GM19463 (cell line): ENCODE measurements around the gene FXYD4.
A peak's percentile ranks its signal among the peaks of the same experiment; 100 is the strongest.
"Not testable (repeated sequence)": the region's sequence is repeated elsewhere in the genome, so short reads cannot be mapped to it uniquely, and the experiment has no call there.

ENCODE experiments used
- ATAC-seq: cut with Tn5 transposase; IDR thresholded peaks from one replicate; pipeline ENCODE4 v1.9.1; 2021; ENCODE audit warnings: mild to moderate bottlenecking, moderate library complexity; ENCODE audit not compliant: unreplicated experiment

FXYD4 gene

DNA sequence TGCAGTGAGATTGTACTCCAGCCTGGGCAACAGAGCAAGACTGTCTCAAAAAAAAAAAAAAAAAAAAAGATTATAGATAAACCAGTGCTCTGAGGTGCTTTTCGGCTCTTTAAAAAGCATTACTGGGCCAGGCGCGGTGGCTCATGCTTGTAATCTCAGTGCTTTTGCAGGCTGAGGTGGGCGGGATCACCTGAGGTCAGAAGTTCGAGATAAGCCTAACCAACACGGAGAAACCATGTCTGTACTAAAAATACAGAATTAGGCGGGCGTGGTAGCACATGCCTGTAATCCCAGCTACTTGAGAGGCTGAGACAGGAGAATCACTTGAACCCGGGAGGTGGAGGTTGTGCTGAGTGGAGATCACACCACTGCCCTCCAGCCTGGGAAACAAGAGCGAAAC, 44.1 kb downstream of the FXYD4 start:
- no peak for ATAC-seq

DNA sequence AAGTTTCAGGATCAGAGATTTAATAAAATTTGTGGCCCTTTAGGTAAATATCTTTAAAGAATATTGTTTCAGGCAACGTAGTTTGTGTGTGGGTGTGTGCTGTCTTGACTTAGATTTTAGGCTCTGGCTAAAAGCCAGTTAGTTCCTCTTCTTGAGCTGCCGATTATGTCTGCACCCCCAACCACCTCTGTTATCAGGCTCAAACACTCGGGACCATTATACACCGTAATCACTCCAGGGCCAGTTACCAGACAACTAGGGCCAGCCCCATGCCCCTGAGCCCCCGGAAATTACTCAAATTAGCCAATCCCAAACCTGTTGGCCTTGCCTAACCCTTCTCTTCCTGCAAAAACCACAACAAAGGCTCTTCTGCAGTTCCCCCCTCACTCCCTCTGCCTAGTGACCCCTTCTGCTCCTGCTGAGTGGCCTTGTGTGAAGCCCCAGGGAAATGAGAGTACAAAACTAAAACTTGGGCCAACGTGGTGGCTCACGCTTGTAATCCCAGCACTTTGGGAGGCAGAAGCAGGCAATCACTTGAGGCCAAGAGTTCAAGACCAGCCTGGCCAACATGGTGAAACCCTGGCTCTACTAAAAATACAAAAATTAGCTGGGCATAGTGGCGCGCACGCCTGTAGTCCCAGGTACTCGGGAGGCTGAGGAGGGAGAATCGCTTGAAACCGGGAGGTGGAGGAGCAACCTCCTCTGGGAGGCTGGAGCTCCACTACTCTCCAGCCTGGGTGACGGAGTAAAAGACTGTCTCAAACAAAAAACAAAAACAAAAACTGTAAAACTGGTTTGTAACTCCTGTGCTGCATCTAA, 46.7 kb downstream of the FXYD4 start:
- no peak for ATAC-seq

DNA sequence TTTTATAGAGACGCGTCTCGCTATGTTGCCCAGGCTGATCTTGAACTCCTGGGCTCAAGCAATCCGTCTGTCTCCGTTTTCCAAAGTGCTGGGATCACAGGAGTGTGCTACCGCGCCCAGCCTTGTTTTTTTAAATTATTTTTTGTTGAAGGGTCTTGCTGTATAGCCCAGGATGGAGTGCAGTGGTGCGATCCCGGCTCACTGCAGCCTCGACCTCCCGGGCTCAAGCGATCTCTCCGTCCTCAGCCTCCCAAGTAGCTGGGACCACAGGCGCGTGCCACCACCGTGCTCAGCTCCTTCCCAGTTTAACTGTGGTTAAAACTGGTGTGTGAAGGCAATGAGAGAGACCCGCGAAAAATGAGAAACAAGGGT, 48.5 kb downstream of the FXYD4 start:
- ATAC-seq = no peak

DNA sequence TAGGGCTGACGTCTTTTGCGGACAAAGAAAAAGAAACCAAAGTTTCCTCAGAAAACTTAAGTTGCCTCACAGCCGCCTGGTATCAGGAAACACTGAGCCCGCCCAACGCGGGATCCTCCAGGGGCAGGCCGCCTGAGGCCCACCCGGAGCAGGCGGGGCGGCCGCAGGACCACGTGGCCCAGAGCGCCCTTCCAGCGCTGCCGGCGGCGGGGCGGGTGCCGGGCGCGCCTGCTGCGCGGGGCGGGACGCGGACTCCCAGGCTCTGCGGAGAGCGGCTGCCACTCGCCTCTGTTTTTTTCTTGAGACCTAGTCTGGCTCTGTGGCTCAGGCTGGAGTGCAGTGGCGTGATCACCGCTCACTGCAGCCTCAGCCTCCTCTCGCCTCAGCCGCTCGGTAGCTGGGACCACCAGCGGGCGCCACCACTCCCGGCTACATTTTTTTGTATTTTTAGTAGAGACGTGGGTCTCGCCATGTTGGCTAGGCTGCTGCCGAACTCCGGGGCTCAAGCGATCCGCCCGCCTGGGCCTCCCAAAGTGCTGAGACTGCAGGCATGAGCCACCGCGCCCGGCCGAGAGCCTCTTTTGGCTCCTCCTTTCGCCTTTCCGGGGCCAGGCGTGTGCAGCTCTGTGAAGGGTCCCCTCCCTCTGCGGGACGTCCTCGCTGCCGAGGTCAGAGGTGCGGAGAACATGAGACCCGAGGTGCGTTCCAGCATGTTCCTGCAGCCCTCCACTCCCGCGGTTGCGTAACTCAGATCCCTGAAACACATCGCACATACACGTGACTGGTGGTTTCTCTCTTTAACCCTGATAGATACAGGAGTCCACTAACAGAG, 49.1 kb downstream of the FXYD4 start:
- ATAC-seq = peak; percentile 84

DNA sequence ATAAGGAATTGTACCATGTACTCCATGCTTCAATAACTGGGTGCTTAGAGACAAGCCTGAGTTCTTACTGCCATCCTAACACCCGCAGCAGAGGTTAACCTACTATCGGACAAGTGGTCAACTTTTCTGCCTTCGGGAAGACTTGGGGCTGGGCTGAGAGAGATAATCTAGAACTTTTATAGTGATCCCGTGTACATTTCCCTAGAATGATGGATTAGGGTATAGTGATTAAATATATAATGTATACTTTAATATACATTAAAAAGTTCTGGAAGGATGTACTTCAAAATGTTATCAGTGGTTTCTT, 49.7 kb downstream of the FXYD4 start:
- no peak for ATAC-seq

DNA sequence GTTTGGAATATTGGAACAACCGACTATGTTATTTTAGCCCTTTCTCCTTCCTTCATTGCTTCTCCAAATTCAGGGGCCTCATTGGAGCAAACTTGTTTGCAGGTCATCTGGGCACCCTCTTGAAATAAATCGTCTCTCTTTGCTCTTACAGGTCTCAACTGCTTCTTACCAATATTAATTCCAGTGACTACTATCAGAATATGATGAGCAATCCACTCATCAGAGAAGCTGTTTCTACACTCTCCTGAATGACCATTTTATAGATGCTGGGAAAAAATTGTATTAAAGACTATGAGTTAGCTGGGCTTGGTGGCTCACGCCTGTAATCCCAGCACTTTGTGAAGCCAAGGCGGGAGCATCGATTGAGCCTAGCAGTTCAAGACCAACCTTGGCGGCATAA, 50.1 kb downstream of the FXYD4 start:
- no peak for ATAC-seq

DNA sequence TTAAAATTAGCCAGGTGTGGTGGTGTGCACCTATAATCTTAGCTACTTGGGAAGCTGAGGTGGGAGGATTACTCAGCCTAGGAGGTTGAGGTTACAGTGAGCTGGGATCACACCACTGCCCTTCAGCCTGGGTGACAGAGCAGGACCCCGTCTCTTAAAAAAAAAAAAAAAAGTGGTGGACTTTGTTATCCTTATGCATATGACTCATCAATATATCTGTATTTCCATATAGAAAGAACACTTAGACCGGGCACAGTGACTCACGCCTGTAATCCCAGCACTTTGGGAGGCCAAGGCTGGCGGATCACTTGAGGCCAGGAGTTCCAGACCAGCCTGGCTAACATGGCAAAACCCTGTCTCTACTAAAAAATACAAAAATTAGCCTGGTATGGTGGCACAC, 50.5 kb downstream of the FXYD4 start:
- not testable (repeated sequence) for ATAC-seq

DNA sequence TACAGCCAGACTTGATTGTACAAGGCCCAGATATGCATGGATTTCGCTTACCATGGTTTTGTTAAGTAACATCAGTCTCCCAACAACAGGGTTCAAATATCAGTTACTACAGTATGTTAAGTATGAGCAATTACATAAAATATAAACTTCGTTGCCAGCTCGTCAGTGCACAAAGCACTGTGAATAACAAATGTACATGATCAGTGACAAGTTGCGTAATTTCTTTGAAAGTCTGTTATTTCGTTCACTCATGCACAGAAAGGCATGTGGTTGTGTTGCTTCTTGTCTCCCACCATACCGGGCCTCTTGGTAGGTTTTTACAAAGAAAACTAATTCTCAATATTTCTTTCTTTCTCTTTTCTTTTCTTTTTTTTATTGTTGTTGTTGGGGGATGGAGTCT, 53.0 kb downstream of the FXYD4 start:
- ATAC-seq = no peak
